K562 (cell line): ENCODE data around the gene EXOC4. TPM values are rescaled to one million over a fixed set of nuclear protein-coding genes. Genes with fewer than 3 reads are reported as not detected.

Experiments
- ATAC-seq: fragments of 200-7000 bp; cut with Tn5 transposase; 3 replicates; pipeline ENCODE4 v1.9.1; 2020; ENCODE audit warnings: moderate library complexity
- BruUV-seq: library from RNA; stranded (reverse); fragments of 400-500 nt; replicated peaks from 2 replicates; lab custom pipeline; 2021; lab: Mats Ljungman, UMichigan
- CTCF ChIA-PET: fragments of 300-600 bp; formaldehyde crosslinking; extraction: SDS; loops from one replicate; lab custom pipeline; 2021; ENCODE audit warnings: low intra/inter-chr PET ratio; lab: Yijun Ruan, JAX
- POLR2A ChIA-PET: fragments of 300-600, 350-650 bp; sonication (Branson Sonifier 250); formaldehyde crosslinking; extraction: SDS; loops from one replicate; lab custom pipeline; 2021; ENCODE audit warnings: antibody characterized with exemption, inconsistent platforms; lab: Yijun Ruan, JAX
- DNase-seq, 4 experiments: peaks; one replicate each; pipeline versions ENCODE4 v3.0.0 to v3.0.0-alpha.2; 2011 to 2018; ENCODE audit warnings: low spot score in 3 of 4, mixed read lengths in 3 of 4; ENCODE audit errors: extremely low read depth in 1 of 4
- FAIRE-seq: peaks from 2 replicates; lab custom pipeline; 2011; peaks lifted over from hg19 to GRCh38; lab: Jason Lieb, UNC
- H2AFZ ChIP-seq: 2 replicates; pipeline ENCODE4 v1.6.0; 2011; ENCODE audit warnings: low read depth, low read length, control low read depth, inconsistent platforms
- H3K27ac ChIP-seq: fragments of 200-600 bp; 3 replicates; pipeline ENCODE4 v1.8.0; 2011; ENCODE audit warnings: low read depth, mild to moderate bottlenecking, control low read depth, inconsistent platforms, low read length, moderate library complexity, mixed read lengths; ENCODE audit errors: extremely low read depth
- H3K27me3 ChIP-seq, 2 experiments: fragments of 300-600 bp in 1 of 2; 2 replicates in 1 of 2; 3 replicates in 1 of 2; pipeline versions ENCODE4 v1.6.0 to v1.8.0; 2011; ENCODE audit warnings: inconsistent platforms in 2 of 2, low read length in 2 of 2, mild to moderate bottlenecking in 1 of 2, mixed read lengths in 1 of 2, moderate library complexity in 1 of 2; ENCODE audit not compliant: control insufficient read depth in 2 of 2, insufficient read depth in 2 of 2
- H3K36me3 ChIP-seq: fragments of 300-600 bp; 3 replicates; pipeline ENCODE4 v1.8.0; 2011; ENCODE audit warnings: mild to moderate bottlenecking, low read length, inconsistent platforms; ENCODE audit not compliant: control insufficient read depth, insufficient read depth
- H3K4me1 ChIP-seq, 2 experiments: fragments of 200-600 bp in 1 of 2; replicated peaks in 1 of 2; 2 replicates in 1 of 2; 3 replicates in 1 of 2; pipeline versions ENCODE4 v1.5.1 to v1.8.0; 2011; ENCODE audit warnings: inconsistent platforms in 2 of 2, low read length in 2 of 2, mild to moderate bottlenecking in 1 of 2, mixed read lengths in 1 of 2, moderate library complexity in 1 of 2; ENCODE audit not compliant: control insufficient read depth in 2 of 2, insufficient read depth in 2 of 2
- H3K4me2 ChIP-seq: 2 replicates; pipeline ENCODE4 v1.6.1; 2011; ENCODE audit warnings: low read length, control low read depth, inconsistent platforms, mixed read lengths; ENCODE audit not compliant: insufficient read depth
- H3K4me3 ChIP-seq: fragments of 200-600 bp; sonication (generic), shearing (Covaris generic); 2 replicates; pipeline ENCODE4 v1.5.1; 2016; ENCODE audit warnings: control low read depth, inconsistent platforms
- H3K79me2 ChIP-seq: fragments of 200-600 bp; 3 replicates; pipeline ENCODE4 v1.8.0; 2011; ENCODE audit warnings: low read length, inconsistent platforms; ENCODE audit not compliant: control insufficient read depth, insufficient read depth
- H3K9ac ChIP-seq, 2 experiments: 2 replicates each; pipeline versions ENCODE4 v1.6.0 to v1.6.1; 2011; ENCODE audit warnings: low read depth in 2 of 2, low read length in 2 of 2, control low read depth in 1 of 2, inconsistent platforms in 1 of 2, mild to moderate bottlenecking in 1 of 2, mixed read lengths in 1 of 2; ENCODE audit not compliant: insufficient read depth in 1 of 2
- H3K9me1 ChIP-seq: one replicate; pipeline ENCODE4 v1.6.0; 2011; ENCODE audit warnings: inconsistent platforms, mild to moderate bottlenecking, low read length, moderate library complexity; ENCODE audit not compliant: control insufficient read depth, insufficient read depth
- H3K9me3 ChIP-seq: replicated peaks from 2 replicates; pipeline ENCODE4 v1.5.1; 2011; ENCODE audit warnings: low read depth, low read length, inconsistent platforms; ENCODE audit not compliant: control insufficient read depth, insufficient read depth
- H4K20me1 ChIP-seq: replicated peaks from 2 replicates; pipeline ENCODE4 v1.6.1; 2011; ENCODE audit warnings: low read length, inconsistent platforms, mixed read lengths; ENCODE audit not compliant: control insufficient read depth, insufficient read depth
- C11orf30 ChIP-seq: fragments of 450-650 bp; IDR thresholded peaks from 2 replicates; pipeline ENCODE4 v1.6.1; 2016; ENCODE audit warnings: low read depth, mild to moderate bottlenecking
- CBX3 ChIP-seq, 2 experiments: IDR thresholded peaks; 1 replicate in 1 of 2; 2 replicates in 1 of 2; pipeline ENCODE4 v1.6.1; 2012; ENCODE audit warnings: inconsistent platforms in 2 of 2, low read length in 2 of 2, borderline replicate concordance in 1 of 2, control low read depth in 1 of 2
- CEBPZ ChIP-seq: fragments of 150-350 bp; IDR thresholded peaks from 2 replicates; pipeline ENCODE4 v1.6.1; 2014; ENCODE audit warnings: low read depth, mild to moderate bottlenecking, low read length, borderline replicate concordance
- EWSR1 ChIP-seq: fragments of 450-650 bp; IDR thresholded peaks from 2 replicates; pipeline ENCODE4 v1.6.1; 2018; ENCODE audit warnings: borderline replicate concordance, mild to moderate bottlenecking, low read depth, moderate library complexity; ENCODE audit not compliant: partially characterized antibody
- MBD2 ChIP-seq: sonication (generic); IDR thresholded peaks from 2 replicates; pipeline ENCODE4 v1.6.1; 2016; ENCODE audit warnings: low read depth, borderline replicate concordance
- MEIS2 ChIP-seq: fragments of 450-650 bp; IDR thresholded peaks from 2 replicates; pipeline ENCODE4 v1.6.1; 2014; ENCODE audit warnings: mild to moderate bottlenecking; ENCODE audit not compliant: partially characterized antibody
- MTF1 ChIP-seq: fragments of 250-450 bp; sonication (Bioruptor Pico); IDR thresholded peaks from 2 replicates; pipeline ENCODE4 v1.9.0; 2021; ENCODE audit warnings: moderate library complexity, mild to moderate bottlenecking, inconsistent platforms, borderline replicate concordance
- NR2C2 ChIP-seq, 2 experiments: fragments of 200-800 bp in 1 of 2; sonication (Bioruptor generic) in 1 of 2; sonication (generic) in 1 of 2; formaldehyde crosslinking in 1 of 2; IDR thresholded peaks; 2 replicates each; pipeline versions ENCODE4 v1.6.1 to v1.8.0; 2016 to 2022; ENCODE audit warnings: mild to moderate bottlenecking in 1 of 2, missing compliant biosample characterization in 1 of 2, missing genetic modification characterization in 1 of 2, missing genetic modification reagents in 1 of 2
- RBM14 ChIP-seq: fragments of 200-400 bp; formaldehyde crosslinking; IDR thresholded peaks from 2 replicates; pipeline ENCODE4 v1.6.1; 2018; ENCODE audit warnings: low read depth, mild to moderate bottlenecking, low read length, moderate library complexity, borderline replicate concordance; ENCODE audit not compliant: insufficient read depth
- SMARCA4 ChIP-seq: fragments of 450-650 bp; IDR thresholded peaks from 2 replicates; pipeline ENCODE4 v1.6.1; 2016
- ZC3H8 ChIP-seq: fragments of 450-650 bp; IDR thresholded peaks from 2 replicates; pipeline ENCODE4 v1.6.1; 2017
- ZNF133 ChIP-seq: fragments of 250-450 bp; sonication (Bioruptor Pico); IDR thresholded peaks from 2 replicates; pipeline ENCODE4 v1.4.0; 2020; ENCODE audit warnings: mild to moderate bottlenecking
- ZNF316 ChIP-seq: fragments of 450-650 bp; IDR thresholded peaks from 2 replicates; pipeline ENCODE4 v1.6.1; 2016
- whole genome bisulfite sequencing: fragments of 100-300 bp; shearing (Covaris generic); methylation state at CpG from one replicate; pipeline ENCODE4 v1.1.6; 2016; ENCODE audit warnings: low coverage, mixed read lengths; ENCODE audit not compliant: insufficient coverage; ENCODE audit errors: missing lambda C conversion rate; 5-methylcytosine and 5-hydroxymethylcytosine counted together
- in situ Hi-C: fragments of 300-500 bp; cut with MboI; formaldehyde crosslinking; loops from 4 replicates; pipeline ENCODE4 v1.15.0; 2018; ENCODE audit warnings: inconsistent platforms, mixed read lengths
- intact Hi-C: fragments of 100-400 bp; cut with micrococcal nuclease; formaldehyde crosslinking; loops from 2 replicates; pipeline ENCODE4 v1.14.2; 2022
- polyA plus RNA-seq, 8 experiments: library from polyadenylated mRNA; depleted of rRNA in 4 of 8; stranded (reverse) in 5 of 8; unstranded in 3 of 8; fragments of >200 nt; fragmentation: Nextera tagmentation in 2 of 8; fragmentation: Illumina TruSeq in 1 of 8; extraction: Ambion mirVana in 2 of 8; extraction: Trizol in 1 of 8; gene quantifications; 2 replicates each; pipeline versions ENCODE4 v1.2.1 to v1.2.3, GENCODE V29; 2011 to 2014; ENCODE audit warnings: inconsistent platforms in 1 of 8, missing spikeins in 1 of 8
- total RNA-seq, 7 experiments: library from RNA; depleted of rRNA in 6 of 7; stranded (reverse); fragments of >200 nt in 6 of 7; fragmentation: Illumina TruSeq in 2 of 7; extraction: Trizol in 2 of 7; gene quantifications; 2 replicates each; pipeline versions ENCODE4 v1.2.1 to v1.2.3, GENCODE V29; 2011 to 2021; ENCODE audit warnings: low replicate concordance in 1 of 7
- TF ChIP-seq, protein P1 (sequence below): fragments of 250-450 bp; sonication (Bioruptor Pico); IDR thresholded peaks from 2 replicates; pipeline ENCODE4 v1.4.0; 2020; ENCODE audit warnings: borderline replicate concordance

EXOC4 gene
- total and polyA plus RNA-seq, 9 of the 15 experiments (the other 6 are each of a cell fraction or from before 2014, with no cell fraction given), result 18.5 to 73.1 (median 46.6) TPM

GRCh38 chr7:133807624-133808492 is 555.0 kb downstream of the EXOC4 start:
- Histone ChIP-seq H3K27me3 (no peaks in the 10 kb centered on the region), H4K20me1 (no peaks in the 10 kb centered on the region), H3K9me1 (no peaks in the 10 kb centered on the region), H3K4me3 (no peak overlapping the region), H3K4me2 (no peak overlapping the region), H3K79me2 (no peaks in the 10 kb centered on the region), H3K9ac (no peak overlapping the region), H2AFZ (no peak overlapping the region), H3K9me3 (no peaks in the 10 kb centered on the region), H3K36me3 (no peaks in the 10 kb centered on the region), H3K4me1 (0 out of 5 replicates have a peak, but pooled peaks cover 0 to 4% of the 10 kb centered on the region in 2 experiments), H3K27ac (no peak overlapping the region)
- FAIRE-seq (no peak), ATAC-seq (no peak), DNase-seq (no peak)
- no TSS peak for BruUV-seq
- ChIA-PET CTCF (no interaction called here), POLR2A (interaction anchor here (1.1 to 1.3 kb wide), 2 partner anchors 16 to 18 kb away, joined by 3 read pairs; no protein-coding TSS in a partner anchor)
- in situ Hi-C loops (no loop called here), intact Hi-C loops (no loop called here)
- TF ChIP-seq, protein P1, sequence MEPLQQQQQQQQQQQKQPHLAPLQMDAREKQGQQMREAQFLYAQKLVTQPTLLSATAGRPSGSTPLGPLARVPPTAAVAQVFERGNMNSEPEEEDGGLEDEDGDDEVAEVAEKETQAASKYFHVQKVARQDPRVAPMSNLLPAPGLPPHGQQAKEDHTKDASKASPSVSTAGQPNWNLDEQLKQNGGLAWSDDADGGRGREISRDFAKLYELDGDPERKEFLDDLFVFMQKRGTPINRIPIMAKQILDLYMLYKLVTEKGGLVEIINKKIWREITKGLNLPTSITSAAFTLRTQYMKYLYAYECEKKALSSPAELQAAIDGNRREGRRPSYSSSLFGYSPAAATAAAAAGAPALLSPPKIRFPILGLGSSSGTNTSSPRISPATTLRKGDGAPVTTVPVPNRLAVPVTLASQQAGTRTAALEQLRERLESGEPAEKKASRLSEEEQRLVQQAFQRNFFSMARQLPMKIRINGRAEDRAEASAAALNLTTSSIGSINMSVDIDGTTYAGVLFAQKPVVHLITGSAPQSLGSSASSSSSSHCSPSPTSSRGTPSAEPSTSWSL (CRISPR knock-in tag), result no peak
- TF ChIP-seq CEBPZ (no peak), MEIS2 (no peak), ZNF133 (no peak), ZNF316 (peak; percentile 32), CBX3 (IDR thresholded peaks at IDR 0.05; ENCODE audit: borderline replicate concordance in 1 of 2, low read length in 2 of 2) (no peak), SMARCA4 (no peak), EWSR1 (no peak), RBM14 (no peak), MTF1 (CRISPR knock-in tag) (no peak), C11orf30 (0 out of 2 replicates have a peak, but pooled peaks have one; percentile 7), NR2C2 (CRISPR knock-in tag; IDR thresholded peaks at IDR 0.05) (no peak), NR2C2 (tag; IDR thresholded peaks at IDR 0.05) (no peak), MBD2 (no peak), ZC3H8 (no peak)
- 14% methylated on average over 7 of the region's 7 CpGs for WGBS
